HG03064 (cell line): ENCODE data around the gene PDZK1IP1.
"Not testable (repeated sequence)": the region's sequence is repeated elsewhere in the genome, so short reads cannot be mapped to it uniquely, and the experiment has no call there.

Experiments
- ATAC-seq: cut with Tn5 transposase; IDR thresholded peaks from one replicate; pipeline ENCODE4 v1.9.1; 2021; ENCODE audit warnings: low read depth; ENCODE audit not compliant: unreplicated experiment

PDZK1IP1 gene

GRCh38 chr1:47223921-47224675, 34.3 kb upstream of the PDZK1IP1 start:
- no peak for ATAC-seq

- no peak for ATAC-seq
These were observed 33.5 kb upstream of the PDZK1IP1 start for GRCh38 chr1:47223174-47223920.

DNA sequence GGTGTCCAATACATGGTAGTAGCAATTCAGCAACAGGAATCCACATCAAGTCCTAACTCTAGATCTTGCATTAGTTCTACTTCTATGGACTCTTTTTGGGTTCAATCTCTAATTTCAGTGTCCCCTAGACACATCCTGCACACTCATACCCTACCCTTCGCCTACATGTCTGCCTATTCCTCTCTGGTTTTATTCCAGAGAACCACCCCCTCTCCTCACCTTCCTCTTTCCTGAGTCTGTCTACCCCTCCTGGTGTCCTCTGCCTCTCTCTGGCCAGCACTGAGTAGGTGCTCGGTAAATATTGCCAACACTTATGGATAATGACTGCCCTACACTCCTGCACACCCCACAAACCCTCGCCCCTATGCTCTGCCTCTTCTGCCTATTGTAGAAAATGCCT, 32.6 kb upstream of the PDZK1IP1 start:
- ATAC-seq: no peak

GRCh38 chr1:47219590-47220220, 29.9 kb upstream of the PDZK1IP1 start:
- no peak for ATAC-seq

DNA sequence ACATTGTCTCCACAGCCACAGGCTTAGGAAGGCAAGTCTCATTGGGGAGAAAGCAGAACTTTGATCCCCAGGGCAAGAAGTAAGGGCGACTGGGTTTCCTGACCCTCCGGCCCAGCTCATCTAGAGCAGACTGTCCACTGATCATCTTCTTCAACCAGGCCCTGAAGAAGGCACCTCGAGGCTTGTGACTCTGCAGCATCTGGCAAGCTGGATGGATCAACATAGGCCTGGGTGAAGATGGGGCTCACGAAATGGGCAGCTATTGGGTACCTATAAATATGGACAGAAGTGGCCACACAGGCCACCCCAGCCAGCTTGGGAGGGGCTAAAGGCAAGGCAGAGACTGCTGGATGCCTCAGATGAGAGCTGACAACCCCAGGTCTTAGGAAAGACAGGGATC, 29.2 kb upstream of the PDZK1IP1 start:
- no peak for ATAC-seq

DNA sequence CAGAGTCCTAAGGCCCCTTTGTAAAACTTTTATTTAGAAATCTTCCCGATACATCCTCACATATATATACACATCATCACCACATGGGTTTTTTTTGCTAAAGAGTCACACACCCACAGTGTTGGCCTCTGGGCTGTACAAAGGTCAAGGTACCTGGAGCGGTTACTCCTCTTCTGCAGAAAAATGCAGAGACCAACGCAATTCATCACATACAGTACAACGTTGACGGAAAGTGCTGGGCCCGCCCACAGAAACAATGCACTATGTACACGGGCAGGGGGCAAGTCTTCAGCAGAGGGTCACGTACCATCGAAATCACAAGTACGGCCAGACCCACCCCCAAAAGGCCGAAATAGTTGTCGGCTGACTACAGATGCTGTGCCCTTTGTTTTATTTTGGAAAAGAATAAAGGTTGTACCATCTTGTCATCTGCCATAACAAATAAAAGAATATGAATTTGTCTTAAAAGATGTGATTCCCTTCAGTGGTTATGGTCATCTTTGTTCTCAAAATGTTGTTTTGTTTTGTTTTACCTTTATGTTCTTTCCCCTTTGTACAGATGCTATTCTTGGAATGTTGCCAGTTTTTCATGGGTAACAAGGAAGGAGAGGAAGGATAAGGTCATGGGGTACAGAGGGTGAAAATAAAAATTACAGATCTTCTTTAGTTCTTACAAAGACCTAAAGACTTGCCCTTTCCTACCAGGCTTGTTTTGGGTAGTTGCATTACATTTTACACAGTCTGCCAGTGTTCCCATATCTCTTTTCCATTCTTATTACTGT, 26.6 kb upstream of the PDZK1IP1 start:
- ATAC-seq: no peak

DNA sequence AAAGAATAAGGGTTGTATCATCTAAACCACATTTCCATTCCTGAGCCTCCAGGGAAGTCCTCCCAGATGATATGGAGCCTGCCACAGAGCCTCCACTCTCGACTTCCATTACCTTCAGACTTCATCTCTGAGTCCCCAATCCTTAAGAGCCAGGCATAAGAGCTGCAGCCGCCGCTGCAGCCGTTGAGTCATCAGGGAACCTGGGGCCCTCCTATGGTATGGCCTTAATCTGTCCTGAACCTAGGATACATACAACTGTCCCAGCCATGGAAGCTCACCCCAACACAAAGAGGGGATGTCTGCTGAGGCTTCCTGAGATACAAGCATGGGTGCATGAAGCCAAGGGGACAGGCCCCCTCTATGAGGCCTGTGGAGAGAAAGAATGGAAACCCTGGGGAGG, 25.9 kb upstream of the PDZK1IP1 start:
- ATAC-seq: no peak

GRCh38 chr1:47214549-47214948, 24.7 kb upstream of the PDZK1IP1 start:
- ATAC-seq: no peak

GRCh38 chr1:47213230-47213963, 23.6 kb upstream of the PDZK1IP1 start:
- ATAC-seq: no peak

DNA sequence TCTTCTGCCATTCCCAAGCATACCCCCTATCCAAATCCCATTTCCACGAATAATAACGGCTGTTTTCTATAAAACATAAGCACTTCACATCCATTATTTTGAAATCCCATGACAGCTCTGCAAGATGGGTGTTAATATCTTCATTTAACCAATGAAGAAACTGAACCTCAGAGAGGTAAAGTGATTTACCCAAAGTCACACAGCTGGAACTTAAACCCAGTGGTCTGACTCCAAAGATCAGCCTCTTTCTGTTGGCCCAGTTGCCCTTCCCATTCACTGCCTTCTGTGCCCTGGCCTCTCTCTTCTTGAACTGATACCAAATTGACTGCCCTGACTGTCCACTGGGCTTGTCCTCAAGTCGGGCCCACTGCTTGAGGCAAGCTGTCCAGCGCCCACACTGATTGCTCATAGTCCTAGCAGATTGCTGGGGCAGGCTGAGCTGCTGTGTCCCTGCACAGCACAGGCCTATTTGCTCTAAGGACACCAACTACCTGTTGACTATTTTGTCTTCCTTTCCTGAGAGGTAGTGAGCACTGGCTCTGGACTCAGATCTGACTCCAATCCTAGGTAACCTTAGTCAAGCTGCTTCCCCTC, 22.9 kb upstream of the PDZK1IP1 start:
- no peak for ATAC-seq

DNA sequence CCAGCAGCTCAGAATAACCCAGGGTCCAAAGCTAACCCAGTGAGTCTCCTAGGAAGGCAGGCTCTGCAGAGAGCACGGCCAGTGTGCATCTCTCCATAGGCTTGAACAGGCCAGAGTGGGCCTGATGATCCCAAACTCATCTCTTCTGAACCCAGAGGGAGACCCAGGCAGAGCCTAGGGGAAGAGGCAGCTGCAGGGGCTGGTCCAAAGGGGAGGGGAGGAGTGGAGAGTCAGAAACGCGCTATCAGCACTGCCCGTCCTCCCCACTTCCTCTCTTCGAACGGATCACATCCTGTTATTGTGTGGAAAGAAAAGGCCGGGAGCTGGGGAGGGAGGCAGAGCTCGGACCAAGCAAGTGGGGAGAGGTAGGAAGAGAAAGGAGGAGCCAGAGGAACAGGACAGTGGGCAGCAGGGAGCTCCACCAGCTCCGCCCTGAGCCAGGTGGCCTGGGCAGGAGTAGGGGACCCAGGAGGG, 22.0 kb upstream of the PDZK1IP1 start:
- ATAC-seq: no peak

DNA sequence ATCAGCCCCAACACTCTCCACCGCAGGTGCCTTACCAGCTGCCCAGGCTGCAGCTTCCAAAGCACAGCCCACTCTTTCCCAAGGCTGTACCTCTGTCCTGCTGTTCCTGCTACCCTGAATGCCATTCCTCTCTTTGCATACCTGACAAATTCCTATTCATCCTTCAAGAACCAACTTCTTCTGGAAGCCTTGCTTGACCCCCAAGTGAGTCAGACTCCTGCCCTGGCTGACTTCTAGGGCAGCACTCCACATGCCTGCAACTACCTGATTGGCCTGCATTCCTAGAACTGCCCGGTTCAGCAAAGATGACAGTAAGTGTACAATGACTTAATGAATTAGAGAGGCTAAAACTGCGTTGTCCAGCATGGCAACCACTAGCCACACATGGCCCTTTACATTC, 20.8 kb upstream of the PDZK1IP1 start:
- no peak for ATAC-seq

DNA sequence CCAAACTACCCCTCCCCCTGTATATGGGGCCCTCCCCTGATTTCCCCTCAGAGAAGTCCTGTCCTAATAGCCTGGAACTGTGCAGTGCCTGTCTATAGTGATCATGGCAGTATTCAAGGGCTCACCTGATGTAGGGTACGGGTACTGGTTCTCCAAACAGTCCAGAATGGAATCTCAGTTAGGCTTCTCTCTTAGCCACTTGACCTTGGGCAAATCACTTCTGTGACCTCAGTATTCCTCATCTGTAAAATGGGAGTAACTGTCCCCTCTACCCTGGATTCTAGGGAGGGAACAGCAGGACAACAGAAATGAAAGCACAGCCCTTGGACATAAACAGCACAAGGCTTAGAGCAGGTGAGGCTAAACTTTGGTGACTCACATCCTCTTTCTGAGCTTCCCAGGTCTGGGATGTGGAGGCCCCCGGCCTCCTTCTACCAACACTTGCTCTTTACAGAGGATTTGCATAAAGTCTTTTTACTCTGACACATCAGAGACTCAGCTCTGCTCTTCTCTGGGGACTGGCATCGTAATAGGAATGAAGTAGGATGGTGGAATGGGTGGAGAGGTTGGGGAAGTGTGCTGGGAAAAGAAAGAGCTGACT, 20.0 kb upstream of the PDZK1IP1 start:
- ATAC-seq: no peak

- ATAC-seq: no peak
These were observed 19.3 kb upstream of the PDZK1IP1 start for GRCh38 chr1:47209091-47209490.

GRCh38 chr1:47208374-47208850, 18.6 kb upstream of the PDZK1IP1 start:
- no peak for ATAC-seq

DNA sequence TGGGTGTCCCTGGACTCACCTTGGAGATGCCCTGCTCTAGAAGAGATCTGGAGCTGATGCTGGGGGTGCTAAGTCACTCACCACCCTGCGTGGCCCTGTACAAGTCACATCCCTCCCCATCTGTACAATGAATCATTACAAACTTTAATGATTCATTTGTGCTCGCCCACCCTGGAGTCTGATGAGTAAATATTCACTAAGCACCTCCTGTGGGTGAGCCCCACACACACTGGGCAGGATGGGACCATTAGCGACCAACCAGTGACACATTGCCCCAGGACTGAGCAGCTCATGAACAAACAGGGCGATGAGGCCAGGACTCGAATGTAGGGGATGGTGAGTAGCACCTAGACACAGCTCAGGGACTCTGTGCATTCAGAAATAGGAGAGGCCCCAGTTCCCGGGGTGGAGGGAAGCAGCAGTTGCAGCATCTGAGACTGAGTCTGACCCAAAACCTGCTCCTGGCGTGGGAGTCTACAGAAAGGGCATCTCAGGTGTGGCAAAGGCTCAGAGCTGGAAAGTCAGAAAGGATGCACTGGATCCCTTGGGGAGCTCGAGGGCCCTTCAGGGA, 18.1 kb upstream of the PDZK1IP1 start:
- no peak for ATAC-seq

DNA sequence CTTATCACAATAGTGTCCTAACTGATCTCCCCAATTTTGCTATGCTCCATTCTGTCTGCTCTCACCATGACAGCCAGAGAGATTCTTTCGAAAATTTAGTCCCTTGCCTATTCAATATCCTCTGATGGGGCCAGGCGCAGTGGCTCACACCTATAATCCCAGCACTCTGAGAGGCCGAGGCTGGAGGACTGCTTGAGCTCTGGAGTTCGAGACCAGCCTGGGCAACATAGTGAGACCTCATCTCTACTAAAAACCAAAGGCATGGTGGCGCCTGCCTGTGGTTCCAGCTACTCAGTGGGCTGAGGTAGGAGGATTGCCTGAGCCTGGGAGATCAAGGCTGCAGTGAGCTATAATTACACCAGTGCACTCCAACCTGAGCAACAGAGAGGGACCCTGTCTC, 16.1 kb upstream of the PDZK1IP1 start:
- no peak for ATAC-seq

GRCh38 chr1:47203504-47203903, 13.7 kb upstream of the PDZK1IP1 start:
- not testable (repeated sequence) for ATAC-seq

GRCh38 chr1:47201179-47201578, 11.3 kb upstream of the PDZK1IP1 start:
- ATAC-seq: no peak
